Ascending aorta (tissue), 2 donors: ENCODE measurements around the gene BBX. TPM values are rescaled to one million over a fixed set of nuclear protein-coding genes. Genes with fewer than 3 reads are reported as not detected.
"Not testable (repeated sequence)": the region's sequence is repeated elsewhere in the genome, so short reads cannot be mapped to it uniquely, and the experiment has no call there.

Experiments
- DNase-seq, 2 donors: peaks; one replicate each; pipeline ENCODE4 v3.0.0-alpha.2; 2019; ENCODE audit warnings: low spot score in 2 of 2
- H3K27ac ChIP-seq, 2 donors: fragments of 200-600 bp; sonication (generic); one replicate each; pipeline ENCODE4 v1.5.1; 2016 to 2017; ENCODE audit warnings: mild to moderate bottlenecking in 1 of 2
- H3K27me3 ChIP-seq: fragments of 200-600 bp; sonication (generic); one replicate; pipeline ENCODE4 v1.5.1; 2017
- H3K36me3 ChIP-seq, 2 donors: fragments of 200-600 bp; sonication (generic); one replicate each; pipeline ENCODE4 v1.5.1; 2016
- H3K4me1 ChIP-seq, 2 donors: fragments of 200-600 bp; sonication (generic); one replicate each; pipeline ENCODE4 v1.5.1; 2016 to 2017; ENCODE audit warnings: mild to moderate bottlenecking in 1 of 2
- H3K4me3 ChIP-seq, 2 donors: fragments of 200-600 bp; sonication (generic); one replicate each; pipeline ENCODE4 v1.5.1; 2016 to 2017; ENCODE audit warnings: mild to moderate bottlenecking in 1 of 2
- H3K9me3 ChIP-seq, 2 donors: fragments of 200-600 bp; sonication (generic); one replicate each; pipeline ENCODE4 v1.5.1; 2016
- CTCF ChIP-seq, 3 experiments: fragments of 200-600 bp in 2 of 3; fragments of 450-650 bp in 1 of 3; sonication (generic) in 2 of 3; IDR thresholded peaks; one replicate each; pipeline ENCODE4 v1.5.1; 2016 to 2019; ENCODE audit warnings: antibody characterized with exemption in 3 of 3, mild to moderate bottlenecking in 1 of 3, moderate library complexity in 1 of 3
- intact Hi-C: fragments of 100-400 bp; cut with DNase I; formaldehyde crosslinking; loops from one replicate; pipeline ENCODE4 v1.15.1; 2023
- total RNA-seq: library from RNA; depleted of rRNA; stranded (reverse); fragments of >200 nt; gene quantifications from one replicate; pipeline ENCODE4 v1.1.0, GENCODE V29; 2016

The BBX gene
- total RNA-seq, 1 donor from 2014 or later, result 18.0 TPM

DNA sequence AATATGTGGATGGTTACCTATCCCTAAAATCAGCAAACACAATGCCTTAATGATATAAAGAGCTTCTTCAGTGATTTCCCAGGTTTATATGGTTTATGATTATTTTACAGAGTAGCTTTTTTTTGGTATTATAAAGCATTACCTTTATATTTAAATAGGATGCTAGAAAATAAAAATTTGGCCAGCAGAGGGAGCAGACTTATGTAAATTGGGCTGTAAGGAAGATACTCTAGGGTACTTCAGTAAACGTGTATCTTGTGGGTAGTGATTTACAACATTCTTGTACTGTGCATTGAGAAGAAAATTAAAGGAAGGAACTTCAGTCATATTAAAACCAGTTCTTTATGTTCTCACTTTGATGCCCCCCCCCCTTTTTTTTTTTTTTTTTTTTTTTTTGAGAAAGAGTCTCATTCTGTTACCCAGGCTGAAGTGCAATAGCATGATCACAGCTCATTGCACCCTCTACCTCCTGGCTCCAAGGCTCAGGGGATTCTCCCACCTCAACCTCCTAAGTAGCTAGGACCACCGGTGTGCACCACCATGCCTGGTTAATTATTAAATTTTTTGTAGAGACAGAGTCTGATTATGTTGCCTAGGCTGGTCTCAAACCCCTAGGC, 167.9 kb downstream of the BBX start:
- intact Hi-C loops, result no loop called here
- H3K36me3 ChIP-seq, result no peaks in the 10 kb centered on the region
- peak in 2 of 3 experiments; percentile 20 to 46 for TF ChIP-seq CTCF (IDR thresholded peaks at IDR 0.05)
- no peaks in the 10 kb centered on the region for H3K27me3 ChIP-seq
- H3K4me1 ChIP-seq, result no peaks in the 10 kb centered on the region
- H3K4me3 ChIP-seq, result no peak overlapping the region
- no peaks in the 10 kb centered on the region for H3K9me3 ChIP-seq
- no peak overlapping the region for H3K27ac ChIP-seq
- no peak for DNase-seq

DNA sequence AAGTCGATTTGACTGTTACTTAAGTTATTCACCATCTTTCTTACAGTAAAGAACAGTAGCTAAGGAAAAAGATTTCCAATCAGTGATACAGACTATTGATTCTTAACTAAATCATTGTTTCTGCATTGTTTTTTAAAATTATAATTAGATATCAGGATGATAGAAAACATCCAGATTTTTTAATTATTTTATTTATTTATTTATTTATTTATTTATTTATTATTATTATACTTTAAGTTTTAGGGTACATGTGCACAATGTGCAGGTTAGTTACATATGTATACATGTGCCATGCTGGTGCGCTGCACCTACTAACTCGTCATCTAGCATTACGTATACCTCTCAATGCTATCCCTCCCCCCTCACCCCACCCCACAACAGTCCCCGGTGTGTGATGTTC, 169.2 kb downstream of the BBX start:
- intact Hi-C loops, H3K4me1 ChIP-seq, DNase-seq, H3K9me3 ChIP-seq, H3K27me3 ChIP-seq, H3K27ac ChIP-seq, H3K4me3 ChIP-seq, H3K36me3 ChIP-seq: not testable (repeated sequence)

DNA sequence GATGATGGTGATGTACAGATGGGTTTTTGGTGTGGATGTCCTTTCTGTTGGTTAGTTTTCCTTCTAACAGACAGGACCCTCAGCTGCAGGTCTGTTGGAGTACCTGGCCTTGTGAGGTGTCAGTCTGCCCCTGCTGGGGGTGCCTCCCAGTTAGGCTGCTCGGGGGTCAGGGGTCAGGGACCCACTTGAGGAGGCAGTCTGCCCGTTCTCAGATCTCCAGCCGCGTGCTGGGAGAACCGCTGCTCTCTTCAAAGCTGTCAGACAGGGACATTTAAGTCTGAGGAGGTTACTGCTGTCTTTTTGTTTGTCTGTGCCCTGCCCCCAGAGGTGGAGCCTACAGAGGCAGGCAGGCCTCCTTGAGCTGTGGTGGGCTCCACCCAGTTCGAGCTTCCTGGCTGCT, 174.6 kb downstream of the BBX start:
- H3K27ac ChIP-seq, H3K4me3 ChIP-seq, H3K36me3 ChIP-seq, H3K27me3 ChIP-seq, H3K4me1 ChIP-seq, H3K9me3 ChIP-seq, intact Hi-C loops, DNase-seq: not testable (repeated sequence)

DNA sequence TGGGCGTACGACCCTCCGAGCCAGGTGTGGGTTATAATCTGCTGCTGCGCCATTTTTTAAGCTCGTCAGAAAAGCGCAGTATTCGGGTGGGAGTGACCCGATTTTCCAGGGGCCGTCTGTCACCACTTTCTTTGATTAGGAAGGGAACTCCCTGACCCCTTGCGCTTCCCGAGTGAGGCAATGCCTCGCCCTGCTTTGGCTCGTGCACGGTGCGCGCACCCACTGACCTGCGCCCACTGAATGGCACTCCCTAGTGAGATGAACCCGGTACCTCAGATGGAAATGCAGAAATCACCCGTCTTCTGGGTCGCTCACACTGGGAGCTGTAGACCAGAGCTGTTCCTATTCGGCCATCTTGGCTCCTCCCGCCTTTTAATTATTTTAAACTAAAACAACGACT, 175.1 kb downstream of the BBX start:
- DNase-seq, H3K27ac ChIP-seq, intact Hi-C loops, H3K4me1 ChIP-seq, H3K9me3 ChIP-seq, H3K27me3 ChIP-seq, H3K36me3 ChIP-seq: not testable (repeated sequence)
- peak overlapping the region in 1 of 2 donors; percentile 16 for H3K4me3 ChIP-seq

- intact Hi-C loops, result no loop called here
- TF ChIP-seq CTCF (IDR thresholded peaks at IDR 0.05), result no peak
- DNase-seq, result no peak
- H3K27me3 ChIP-seq, result no peaks in the 10 kb centered on the region
- no peaks in the 10 kb centered on the region for H3K4me1 ChIP-seq
- H3K27ac ChIP-seq, result no peak overlapping the region
- H3K4me3 ChIP-seq, result no peak overlapping the region
- no peaks in the 10 kb centered on the region for H3K9me3 ChIP-seq
- no peaks in the 10 kb centered on the region for H3K36me3 ChIP-seq
These were observed 176.9 kb downstream of the BBX start for GRCh38 chr3:107699682-107700081.

DNA sequence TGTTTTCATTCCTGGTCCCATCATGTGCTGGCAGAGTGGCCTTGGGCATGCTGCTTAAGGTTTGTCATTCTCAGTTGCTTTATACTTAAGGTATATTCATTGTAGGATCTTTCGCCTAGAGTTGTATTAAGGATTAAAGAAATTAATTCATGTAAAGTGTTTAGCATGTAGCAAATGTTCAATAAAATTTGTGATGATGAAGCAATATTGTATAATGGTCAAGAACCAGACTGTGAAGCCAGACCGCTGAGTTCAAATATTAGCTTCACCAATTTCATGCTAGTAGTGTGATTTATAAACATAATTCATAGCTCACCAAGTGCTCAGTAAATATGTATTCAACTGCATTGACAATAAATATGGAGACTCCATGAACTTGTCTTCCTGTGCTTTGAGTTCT, 178.5 kb downstream of the BBX start:
- Histone ChIP-seq H3K4me1 (no peaks in the 10 kb centered on the region), H3K9me3 (no peaks in the 10 kb centered on the region), H3K27ac (no peak overlapping the region), H3K27me3 (no peaks in the 10 kb centered on the region), H3K4me3 (no peak overlapping the region), H3K36me3 (no peaks in the 10 kb centered on the region)
- TF ChIP-seq CTCF (IDR thresholded peaks at IDR 0.05), result no peak
- no peak for DNase-seq
- intact Hi-C loops, result no loop called here

DNA sequence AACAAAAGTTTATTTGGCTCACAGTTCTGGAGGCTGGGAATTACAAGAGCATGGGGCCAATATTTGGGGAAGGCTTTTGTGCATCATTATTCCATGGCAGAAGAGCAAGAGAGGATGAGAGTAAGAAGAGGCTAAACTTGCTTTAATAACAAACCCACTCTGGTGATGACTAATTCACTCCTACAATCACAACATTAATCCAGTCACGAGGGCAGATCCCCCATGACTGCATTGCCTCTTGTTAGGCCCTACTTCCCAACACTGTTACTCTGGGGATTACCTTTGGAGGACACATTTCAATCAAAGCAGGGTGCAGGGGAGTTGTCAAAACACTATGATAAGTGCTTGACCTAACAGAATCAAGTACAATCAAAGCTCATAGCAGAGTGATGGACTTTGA, 181.7 kb downstream of the BBX start:
- intact Hi-C loops, result no loop called here
- Histone ChIP-seq H3K27me3 (no peaks in the 10 kb centered on the region), H3K4me3 (no peak overlapping the region), H3K27ac (no peak overlapping the region), H3K4me1 (no peaks in the 10 kb centered on the region), H3K9me3 (no peaks in the 10 kb centered on the region), H3K36me3 (no peaks in the 10 kb centered on the region)
- DNase-seq, result no peak
- no peak for TF ChIP-seq CTCF (IDR thresholded peaks at IDR 0.05)
